Urinary bladder (tissue), 4 donors: ENCODE data around the gene MINK1. TPM values are rescaled to one million over a fixed set of nuclear protein-coding genes. Genes with fewer than 3 reads are reported as not detected.
A peak's percentile ranks its signal among the peaks of the same experiment; 100 is the strongest.

Source experiments
- DNase-seq: peaks from one replicate; pipeline ENCODE4 v3.0.0-alpha.2; 2015; ENCODE audit errors: extremely low spot score
- H3K27ac ChIP-seq: one replicate; pipeline ENCODE4 v1.5.1; 2013; ENCODE audit warnings: low read depth, mild to moderate bottlenecking, moderate library complexity
- H3K36me3 ChIP-seq: one replicate; pipeline ENCODE4 v1.6.1; 2013; ENCODE audit warnings: mild to moderate bottlenecking, moderate library complexity; ENCODE audit not compliant: insufficient read depth
- H3K4me1 ChIP-seq: one replicate; pipeline ENCODE4 v1.6.1; 2013; ENCODE audit warnings: mild to moderate bottlenecking, moderate library complexity; ENCODE audit not compliant: insufficient read depth
- H3K4me3 ChIP-seq: one replicate; pipeline ENCODE4 v1.5.1; 2013; ENCODE audit warnings: low read depth, low read length
- WGBS: extraction: QIAGEN DNeasy Blood & Tissue Kit; methylation state at CpG from one replicate; pipeline ENCODE4 v1.1.7; 2013; 5-methylcytosine and 5-hydroxymethylcytosine counted together
- polyA plus RNA-seq: library from polyadenylated mRNA; stranded (reverse); fragments of 200-250 nt; gene quantifications from one replicate; pipeline ENCODE4 v1.2.3, GENCODE V29; 2013
- total RNA-seq: library from RNA; depleted of rRNA; stranded (reverse); fragments of >200 nt; gene quantifications from one replicate; pipeline ENCODE4 v1.2.3, GENCODE V29; 2014
- donor health status: healthy with polysubstance abuse.
- donor health status: healthy.

The MINK1 gene
- total and polyA plus RNA-seq, 2 donors = 29.9 to 45.2 TPM

DNA sequence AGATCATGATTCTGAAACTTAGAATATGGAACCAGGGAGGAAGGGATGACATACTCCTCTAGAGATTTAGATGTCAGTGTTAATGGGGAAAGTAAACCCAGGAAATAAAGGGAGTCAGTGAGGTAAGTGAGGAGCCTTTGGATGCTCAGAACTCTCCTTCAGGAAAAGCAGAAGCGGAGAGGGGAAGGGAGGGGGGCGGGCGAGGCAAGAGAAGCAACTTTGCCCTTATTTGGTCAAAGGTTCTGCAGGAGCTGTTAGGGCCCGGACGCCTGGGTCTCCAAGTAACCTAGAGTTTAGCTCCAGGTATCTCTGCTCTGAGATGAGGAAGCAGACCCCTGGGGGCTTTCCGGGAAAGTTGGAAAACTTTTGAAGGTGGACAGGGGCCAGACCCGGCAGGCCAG lies 113.9 kb downstream of the MINK1 start:
- WGBS = 1% methylated on average over 7 of the region's 7 CpGs
- DNase-seq = no peak
- Histone ChIP-seq H3K4me1 (no peaks in the 10 kb centered on the region), H3K4me3 (peak overlapping the region; percentile 97), H3K27ac (peak overlapping the region; percentile 57), H3K36me3 (peaks cover 3% of the 10 kb centered on the region)

Other genes with a start within 250 kb of the MINK1 start
- gene SMTNL2, start 248.8 kb upstream of the MINK1 start, total RNA-seq = 8.0 TPM
- 5.0 TPM for gene SMTNL2, start 248.8 kb upstream of the MINK1 start, polyA plus RNA-seq
- 2.6 TPM for gene ALOX15, start 191.7 kb upstream of the MINK1 start, total RNA-seq
- 0.06 TPM for gene ALOX15, start 191.7 kb upstream of the MINK1 start, polyA plus RNA-seq
- gene PELP1, start 129.2 kb upstream of the MINK1 start, total RNA-seq = 36.4 TPM
- 29.5 TPM for gene PELP1, start 129.2 kb upstream of the MINK1 start, polyA plus RNA-seq
- gene ARRB2, start 122.7 kb upstream of the MINK1 start, total RNA-seq = 8.5 TPM
- 26.3 TPM for gene ARRB2, start 122.7 kb upstream of the MINK1 start, polyA plus RNA-seq
- 13.1 TPM for gene MED11, start 101.9 kb upstream of the MINK1 start, total RNA-seq
- 31.7 TPM for gene MED11, start 101.9 kb upstream of the MINK1 start, polyA plus RNA-seq
- gene ZMYND15, start 93.5 kb upstream of the MINK1 start, total RNA-seq = 0.42 TPM
- gene ZMYND15, start 93.5 kb upstream of the MINK1 start, polyA plus RNA-seq = 0.60 TPM
- 3.2 TPM for gene CXCL16, start 93.4 kb upstream of the MINK1 start, total RNA-seq
- 14.3 TPM for gene CXCL16, start 93.4 kb upstream of the MINK1 start, polyA plus RNA-seq
- not detected for gene TM4SF5, start 61.5 kb upstream of the MINK1 start, total RNA-seq
- gene TM4SF5, start 61.5 kb upstream of the MINK1 start, polyA plus RNA-seq = 0.18 TPM
- gene VMO1, start 47.0 kb upstream of the MINK1 start, total RNA-seq = 0.95 TPM
- 2.4 TPM for gene VMO1, start 47.0 kb upstream of the MINK1 start, polyA plus RNA-seq
- not detected for gene GLTPD2, start 44.4 kb upstream of the MINK1 start, total RNA-seq
- gene GLTPD2, start 44.4 kb upstream of the MINK1 start, polyA plus RNA-seq = 0.10 TPM
- gene PSMB6, start 37.2 kb upstream of the MINK1 start, total RNA-seq = 60.5 TPM
- gene PSMB6, start 37.2 kb upstream of the MINK1 start, polyA plus RNA-seq = 214 TPM
- gene PLD2, start 26.2 kb upstream of the MINK1 start, total RNA-seq = 23.6 TPM
- 21.7 TPM for gene PLD2, start 26.2 kb upstream of the MINK1 start, polyA plus RNA-seq
- 7.7 TPM for gene C17orf107, start 66.2 kb downstream of the MINK1 start, total RNA-seq
- gene C17orf107, start 66.2 kb downstream of the MINK1 start, polyA plus RNA-seq = 1.7 TPM
- gene CHRNE, start 69.8 kb downstream of the MINK1 start, total RNA-seq = 0.79 TPM
- 0.79 TPM for gene CHRNE, start 69.8 kb downstream of the MINK1 start, polyA plus RNA-seq
- not detected for gene GP1BA, start 98.9 kb downstream of the MINK1 start, total RNA-seq
- 0.04 TPM for gene GP1BA, start 98.9 kb downstream of the MINK1 start, polyA plus RNA-seq
- 27.7 TPM for gene SLC25A11, start 106.7 kb downstream of the MINK1 start, total RNA-seq
- 73.5 TPM for gene SLC25A11, start 106.7 kb downstream of the MINK1 start, polyA plus RNA-seq
- gene RNF167, start 106.9 kb downstream of the MINK1 start, total RNA-seq = 15.3 TPM
- gene RNF167, start 106.9 kb downstream of the MINK1 start, polyA plus RNA-seq = 119 TPM
- 205 TPM for gene PFN1, start 115.2 kb downstream of the MINK1 start, total RNA-seq
- gene PFN1, start 115.2 kb downstream of the MINK1 start, polyA plus RNA-seq = 1,651 TPM
- gene ENO3, start 117.8 kb downstream of the MINK1 start, total RNA-seq = 31.5 TPM
- 6.3 TPM for gene ENO3, start 117.8 kb downstream of the MINK1 start, polyA plus RNA-seq
- gene SPAG7, start 134.5 kb downstream of the MINK1 start, total RNA-seq = 35.2 TPM
- gene SPAG7, start 134.5 kb downstream of the MINK1 start, polyA plus RNA-seq = 83.2 TPM
- gene CAMTA2, start 154.3 kb downstream of the MINK1 start, total RNA-seq = 5.7 TPM
- gene CAMTA2, start 154.3 kb downstream of the MINK1 start, polyA plus RNA-seq = 46.1 TPM
- gene INCA1, start 164.2 kb downstream of the MINK1 start, total RNA-seq = 0.42 TPM
- 1.3 TPM for gene INCA1, start 164.2 kb downstream of the MINK1 start, polyA plus RNA-seq
- gene KIF1C, start 164.6 kb downstream of the MINK1 start, total RNA-seq = 26.9 TPM
- 89.4 TPM for gene KIF1C, start 164.6 kb downstream of the MINK1 start, polyA plus RNA-seq
- gene SLC52A1, start 202.1 kb downstream of the MINK1 start, total RNA-seq = 0.58 TPM
- 0.35 TPM for gene SLC52A1, start 202.1 kb downstream of the MINK1 start, polyA plus RNA-seq
- gene ZFP3, start 245.1 kb downstream of the MINK1 start, total RNA-seq = 9.2 TPM
- 3.9 TPM for gene ZFP3, start 245.1 kb downstream of the MINK1 start, polyA plus RNA-seq